Hepatic stellate cell (primary cell): ENCODE data around the gene SNAP25.

Source experiments
- DNase-seq: peaks from one replicate; pipeline ENCODE4 v3.0.0; 2011; ENCODE audit warnings: low spot score

Gene SNAP25

DNA sequence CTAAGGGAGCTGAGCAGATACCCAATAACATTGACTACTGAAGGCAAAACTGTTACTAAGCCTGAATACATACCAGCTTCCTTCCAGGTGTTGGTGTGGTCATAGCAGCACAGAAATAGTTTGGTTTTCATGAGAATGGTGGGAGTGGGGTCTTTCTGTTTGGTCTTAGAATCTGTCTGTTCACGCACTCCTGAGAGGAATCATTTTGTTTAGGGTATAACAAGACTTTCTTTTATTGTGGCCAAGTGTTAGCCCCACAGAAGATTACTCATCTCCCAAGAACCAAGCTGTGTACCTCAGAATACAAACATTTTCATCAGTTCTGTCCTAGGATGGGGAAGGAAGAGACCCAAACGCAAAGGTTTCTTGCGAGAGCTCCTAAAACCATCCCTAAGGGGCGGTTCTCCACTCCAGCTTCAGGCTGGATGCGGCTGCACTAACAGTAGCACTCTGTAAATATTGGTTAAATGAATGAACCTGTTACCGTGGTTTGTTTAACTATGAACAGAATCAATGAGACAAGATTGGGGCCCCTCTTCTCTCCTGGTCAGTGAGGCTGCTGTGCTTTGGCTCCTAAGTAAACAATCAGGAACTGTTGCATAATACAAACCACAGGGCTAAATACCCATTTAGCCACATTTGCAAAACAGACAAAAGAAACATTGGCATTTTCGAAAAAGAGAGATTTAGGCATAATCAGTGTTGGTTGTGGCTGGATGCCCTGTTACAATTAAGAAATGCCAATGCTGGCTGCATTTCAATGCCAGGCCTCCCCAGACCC is 44.9 kb downstream of the SNAP25 start:
- no peak for DNase-seq

DNA sequence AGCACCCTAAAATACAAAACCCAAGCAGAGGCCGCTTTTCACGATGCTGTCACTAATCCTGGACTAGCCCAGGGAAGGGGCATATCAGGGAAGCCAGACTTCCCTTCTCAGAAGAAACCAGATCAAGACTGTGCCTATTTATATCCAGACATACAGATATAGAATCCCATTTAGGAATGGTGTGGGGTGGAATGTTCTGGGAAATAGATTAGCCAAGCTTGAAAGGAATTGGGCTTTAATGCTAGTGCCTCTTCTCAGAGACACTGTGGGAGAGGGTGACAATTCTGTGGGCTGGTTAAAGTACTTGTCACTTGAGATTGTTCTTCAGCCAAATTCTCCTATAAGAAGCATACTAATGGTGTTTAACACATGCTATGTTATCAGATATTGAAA is 45.5 kb downstream of the SNAP25 start:
- DNase-seq = no peak

DNA sequence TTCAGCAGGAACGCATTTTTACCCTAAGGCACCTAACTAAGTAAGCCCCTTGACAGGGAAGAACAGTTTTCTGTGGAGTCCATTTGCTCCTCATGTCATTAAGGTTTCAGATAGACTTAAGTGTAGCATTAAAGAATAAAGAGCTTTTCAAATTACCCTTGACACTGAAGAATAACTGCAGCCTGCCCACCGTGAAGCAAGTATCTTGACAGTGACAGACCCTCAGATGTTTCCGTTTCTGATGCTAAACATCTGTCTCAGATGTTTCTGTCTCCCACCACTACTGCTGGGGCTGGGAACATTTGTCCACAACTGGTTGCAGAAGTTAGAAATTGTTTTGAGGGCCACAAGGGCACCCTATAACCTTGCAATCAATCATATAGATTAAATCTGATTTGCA is 50.0 kb downstream of the SNAP25 start:
- no peak for DNase-seq

DNA sequence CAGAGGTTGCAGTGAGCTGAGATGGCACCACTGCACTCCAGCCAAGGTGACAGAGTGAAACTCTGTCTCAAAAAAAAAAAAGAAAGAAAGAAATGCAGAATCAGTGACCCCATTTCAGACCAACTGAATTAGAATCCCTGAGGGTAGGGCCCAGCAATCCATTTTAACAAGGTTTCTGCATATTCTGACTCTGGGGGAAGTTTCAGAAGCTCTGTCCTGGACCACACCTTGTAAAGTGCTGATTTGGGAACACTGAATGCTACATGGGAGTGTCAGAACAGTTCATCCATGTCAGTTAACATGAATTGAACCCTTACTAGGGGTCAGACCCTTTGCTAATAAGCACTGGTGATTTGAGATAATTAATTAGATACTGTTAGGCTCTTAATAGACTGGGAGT is 52.0 kb downstream of the SNAP25 start:
- DNase-seq = no peak

DNA sequence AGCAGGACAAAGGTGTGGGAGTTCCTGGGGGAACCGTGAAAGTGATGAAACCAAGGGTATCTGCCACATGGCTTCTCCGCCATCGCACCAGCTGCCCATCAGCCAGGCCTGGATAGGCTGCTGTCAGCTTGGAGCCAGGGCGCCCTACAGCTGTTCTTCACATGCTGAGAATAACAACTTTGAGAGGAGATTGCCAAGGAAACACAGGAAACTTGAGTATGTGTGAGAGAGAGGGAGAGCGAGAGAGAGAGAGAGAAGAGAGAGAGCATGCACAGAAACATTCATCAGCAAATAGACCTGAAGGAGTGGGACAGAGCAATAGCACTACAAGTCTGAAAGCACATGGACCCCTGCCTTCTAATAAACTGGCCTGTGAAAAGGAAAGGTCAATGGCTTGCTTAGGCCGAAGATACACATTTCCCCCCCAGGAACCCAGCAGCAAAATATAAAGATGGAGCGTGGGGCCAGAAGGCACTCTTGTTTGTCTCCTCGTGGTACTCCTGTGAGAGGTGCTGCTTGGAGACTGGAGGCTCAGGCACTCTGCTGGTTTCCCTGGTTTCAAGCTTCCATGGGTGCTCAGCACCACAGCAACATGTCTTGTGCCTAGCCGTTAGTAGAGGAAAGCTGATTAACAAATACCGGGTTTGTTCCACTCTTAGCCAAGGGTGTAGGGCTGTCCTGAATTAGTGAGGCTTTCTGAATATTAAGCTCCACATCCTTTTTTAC is 53.0 kb downstream of the SNAP25 start:
- DNase-seq = no peak

DNA sequence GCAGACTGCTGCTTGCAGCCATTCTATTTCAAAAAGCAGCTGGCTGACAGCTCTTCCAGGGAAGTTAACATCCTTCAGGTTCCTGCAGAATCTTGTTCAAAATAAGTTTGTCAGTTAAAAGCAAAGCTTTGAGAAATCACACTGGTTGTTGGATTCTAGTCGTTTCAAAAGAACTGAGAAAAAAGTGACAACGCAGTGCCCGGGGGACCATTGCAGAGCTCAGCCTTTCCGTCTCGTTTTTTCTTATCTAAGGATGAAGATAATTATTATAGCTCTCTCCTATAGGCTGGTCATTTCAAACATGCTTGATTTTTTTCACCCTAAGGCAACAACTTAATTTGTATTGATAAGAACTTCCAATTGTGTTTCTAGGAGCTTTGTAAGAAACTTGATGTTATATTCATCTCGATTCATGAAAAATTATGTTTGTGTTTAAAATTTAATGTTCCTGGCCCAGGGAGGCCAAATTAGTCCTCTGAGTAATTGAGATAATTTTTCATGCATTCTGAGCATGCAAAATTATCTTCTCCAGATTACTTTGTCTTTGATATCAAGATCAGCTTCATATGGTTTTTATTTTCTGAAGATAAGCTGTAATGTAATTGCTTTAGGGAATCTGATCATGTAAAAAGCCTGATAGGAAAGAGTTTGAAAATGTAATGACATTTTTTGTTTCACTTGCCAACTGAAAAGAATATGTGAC is 58.4 kb downstream of the SNAP25 start:
- DNase-seq = no peak

DNA sequence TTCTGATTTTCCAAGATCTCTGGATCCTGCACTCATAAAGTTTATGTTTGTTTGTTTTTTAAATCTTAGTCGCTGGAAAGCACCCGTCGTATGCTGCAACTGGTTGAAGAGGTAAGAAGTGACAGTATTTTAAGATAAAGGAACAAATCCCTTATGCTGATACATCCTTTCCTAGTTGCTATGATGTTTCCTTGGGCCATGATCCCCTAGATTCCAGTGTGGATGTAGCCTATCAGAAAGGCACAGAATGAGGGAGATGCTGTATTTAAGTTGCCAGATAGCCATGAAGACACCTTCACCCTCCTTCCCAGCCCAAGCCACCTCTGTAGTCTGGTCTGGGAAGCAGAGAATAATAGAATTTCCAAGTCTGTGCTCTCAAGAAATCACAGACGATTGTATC is 59.0 kb downstream of the SNAP25 start:
- DNase-seq = no peak

DNA sequence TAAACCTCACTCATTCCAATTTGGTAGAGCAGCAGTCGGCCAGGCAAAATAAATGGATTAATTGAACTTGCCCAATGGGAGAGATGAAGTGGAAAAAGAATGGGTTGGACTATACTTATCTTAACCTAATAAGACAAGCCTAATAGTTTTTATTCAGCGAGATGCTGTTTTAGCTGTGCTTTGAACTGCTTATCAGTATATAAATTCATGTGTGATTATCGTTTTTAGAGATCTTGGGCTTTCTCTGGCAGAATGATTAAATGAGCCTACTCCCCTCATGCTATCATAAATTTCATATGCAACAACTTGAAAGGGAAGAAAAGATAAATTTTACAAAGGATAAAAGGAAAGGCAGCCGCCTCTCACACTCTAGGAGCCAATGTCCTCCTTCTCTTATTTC is 59.8 kb downstream of the SNAP25 start:
- DNase-seq = no peak

DNA sequence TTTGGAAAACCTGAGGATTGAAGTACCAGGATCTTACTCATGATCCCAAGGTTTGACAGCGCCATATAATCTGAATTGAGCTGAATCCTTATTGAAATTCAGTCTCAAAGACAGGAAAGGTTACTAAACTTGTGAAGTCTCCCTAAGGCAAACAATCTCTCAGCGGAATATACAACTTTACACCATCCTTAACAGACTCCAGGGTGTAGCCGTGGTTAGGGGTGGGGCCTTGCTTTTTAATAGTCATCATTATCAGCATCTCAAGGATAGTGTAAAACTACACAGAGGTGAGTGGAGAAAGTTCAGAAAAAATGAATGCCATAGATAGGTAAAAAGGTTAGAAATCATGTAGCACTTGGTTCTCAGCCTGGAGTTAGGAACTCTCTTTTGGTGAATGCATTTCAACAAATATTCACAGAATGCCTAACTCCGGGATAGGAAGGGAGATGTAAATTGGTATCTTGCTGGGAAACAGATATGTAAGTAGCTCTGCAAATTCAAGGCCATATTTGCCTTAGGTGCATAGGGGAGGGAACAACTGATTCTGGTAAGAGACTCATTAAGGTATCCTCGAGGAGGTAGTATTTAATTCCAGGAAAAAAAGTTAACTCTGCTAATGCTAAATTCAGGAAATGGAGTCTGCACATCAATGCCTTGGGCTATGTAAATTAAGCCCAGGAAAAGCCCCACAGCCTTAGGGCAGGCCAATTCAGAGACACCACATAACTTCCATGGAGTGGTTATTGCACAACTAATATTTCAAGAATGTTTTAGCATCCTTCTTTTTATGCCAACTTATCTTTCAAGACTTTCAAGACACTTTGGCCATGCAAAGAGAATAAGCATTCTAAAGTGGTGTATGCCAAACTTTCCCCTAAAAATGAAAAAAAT is 61.6 kb downstream of the SNAP25 start:
- DNase-seq = no peak

DNA sequence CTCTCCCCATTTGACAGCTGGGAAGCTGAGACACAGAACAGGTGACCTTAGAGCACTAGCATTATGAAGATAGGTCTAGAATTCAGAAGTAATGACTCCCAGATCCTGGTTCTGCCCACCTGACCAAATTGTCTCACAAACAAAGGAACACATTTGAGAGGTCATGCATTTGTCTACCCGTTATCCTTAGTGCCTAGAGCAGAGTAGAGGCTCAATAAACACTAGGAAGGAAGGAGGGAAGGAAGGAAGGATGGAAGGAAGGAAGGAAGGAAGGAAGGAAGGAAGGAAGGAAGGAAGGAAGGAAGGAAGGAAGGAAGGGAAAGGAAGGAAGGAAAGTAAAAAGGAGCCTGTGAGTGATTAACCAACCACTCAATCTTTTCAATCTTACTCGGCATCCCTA is 63.3 kb downstream of the SNAP25 start:
- no peak for DNase-seq

DNA sequence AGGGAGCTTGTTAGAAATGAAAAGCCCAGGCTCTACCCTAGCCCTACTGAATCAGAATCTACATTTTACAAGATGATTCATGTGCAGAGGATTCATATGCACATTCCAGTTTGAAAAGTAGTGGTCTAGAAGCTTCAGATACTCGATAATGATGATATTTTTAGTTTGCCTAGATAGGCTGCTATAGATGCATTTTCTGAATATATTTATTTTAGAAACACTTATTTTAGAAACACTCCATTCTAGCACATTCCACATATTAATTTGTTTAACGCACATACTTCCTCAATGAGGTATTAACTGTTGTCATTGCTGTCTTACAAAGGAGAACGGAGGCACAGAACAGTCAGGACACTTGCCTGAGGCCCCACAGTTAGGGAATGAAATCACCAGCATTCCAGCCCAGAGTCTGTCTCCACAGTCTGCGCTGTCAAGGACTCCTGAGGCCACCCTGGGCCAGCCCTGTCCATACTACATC is 64.4 kb downstream of the SNAP25 start:
- DNase-seq = peak; percentile 31

DNA sequence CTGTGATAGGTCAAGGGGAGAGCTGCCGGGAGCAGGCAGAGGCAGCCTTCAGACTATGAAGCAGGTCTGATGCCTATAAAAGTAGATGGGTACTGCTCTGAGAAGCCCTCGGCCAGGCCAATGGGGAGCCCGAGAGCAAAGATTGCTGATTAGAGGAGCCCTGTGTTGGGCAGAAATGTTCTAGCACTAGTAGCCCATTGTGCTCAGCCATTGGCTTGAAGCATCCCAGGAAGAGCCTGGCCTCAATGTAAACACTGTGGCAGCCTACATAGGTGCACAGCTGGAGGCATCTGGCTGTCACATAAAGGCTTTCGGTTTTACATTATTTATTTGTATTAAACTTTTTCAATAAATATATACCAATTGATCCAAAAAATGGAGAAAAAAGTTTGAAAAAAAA is 67.7 kb downstream of the SNAP25 start:
- no peak for DNase-seq

DNA sequence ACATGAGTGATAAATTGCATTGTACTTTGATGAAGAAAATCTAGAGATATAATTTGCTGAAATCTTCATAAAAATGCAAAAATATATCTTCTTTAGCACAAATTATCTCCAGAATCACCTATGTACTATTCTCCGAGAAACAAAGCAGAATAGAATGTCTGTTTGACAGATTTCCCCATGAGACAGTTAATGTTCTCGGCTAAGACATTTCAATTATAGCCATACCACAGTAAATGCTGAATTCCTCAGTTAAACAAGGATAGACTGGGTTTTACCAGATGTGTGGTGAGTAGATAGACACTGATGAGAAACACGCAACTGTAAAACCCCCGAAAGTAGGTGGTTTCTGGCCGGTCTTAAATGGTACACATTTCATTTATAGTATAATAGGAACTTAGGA is 69.8 kb downstream of the SNAP25 start:
- DNase-seq = no peak

DNA sequence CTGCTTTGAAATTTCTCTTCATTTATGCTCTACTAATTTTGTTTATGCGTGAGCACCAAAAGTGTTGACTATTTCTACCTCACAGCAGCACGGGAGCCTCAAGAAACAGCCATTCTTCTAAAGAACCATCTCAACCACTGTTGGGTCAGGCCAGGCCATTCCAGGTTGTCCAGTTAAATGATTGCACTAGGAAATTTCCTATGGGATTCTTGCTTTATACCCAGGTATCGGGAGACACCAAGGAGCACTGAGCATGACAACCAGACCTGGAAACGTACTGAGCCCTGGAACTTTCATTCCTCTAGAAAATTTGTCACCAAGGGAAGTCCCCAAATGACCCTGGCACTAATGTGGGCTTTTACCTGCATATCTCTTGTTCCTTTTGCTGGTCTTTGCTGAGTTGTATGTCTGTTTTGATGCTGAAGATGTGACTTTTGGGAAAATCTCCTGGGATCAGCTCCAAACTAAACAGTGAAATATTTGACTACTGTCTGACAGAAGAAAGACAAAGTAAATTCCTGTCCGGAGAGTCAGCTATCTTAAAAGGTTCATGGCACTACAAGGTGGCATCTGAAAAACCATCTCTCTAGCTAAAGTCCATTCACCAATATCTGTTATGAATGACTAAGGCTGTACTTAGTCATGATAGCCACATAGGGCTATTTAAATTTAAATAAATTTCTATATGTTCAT is 70.5 kb downstream of the SNAP25 start:
- DNase-seq = no peak

DNA sequence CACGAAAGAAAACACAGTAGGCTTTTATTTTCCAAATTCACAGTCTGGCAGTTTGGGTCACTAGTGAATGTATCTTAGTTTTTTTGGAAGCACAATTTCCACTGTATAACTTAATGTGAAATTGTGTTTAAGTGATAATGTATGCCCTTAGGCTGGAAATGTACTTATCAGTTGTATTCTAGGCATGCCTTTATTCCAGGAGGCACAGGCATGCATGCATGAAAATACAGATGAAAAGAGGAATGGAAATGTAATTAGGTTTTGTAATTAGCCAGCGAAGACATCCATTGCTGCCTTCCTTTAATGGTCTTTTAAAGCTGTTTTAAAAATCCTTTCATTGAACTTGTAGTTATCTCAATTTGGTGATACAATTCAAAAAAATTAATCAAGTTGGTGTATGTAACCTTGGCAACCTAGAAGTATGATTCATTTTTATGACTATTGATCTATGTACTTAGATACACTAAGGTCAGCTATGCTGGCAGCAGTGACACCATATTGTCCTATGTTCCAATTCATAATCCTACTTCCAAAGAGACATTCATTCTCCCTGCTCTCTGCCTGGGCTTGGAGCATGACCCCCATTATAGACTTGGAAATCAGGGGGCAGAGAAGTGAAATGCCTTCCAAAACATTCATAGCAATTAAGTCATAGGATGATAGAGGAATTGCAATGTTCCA is 73.1 kb downstream of the SNAP25 start:
- DNase-seq = no peak

DNA sequence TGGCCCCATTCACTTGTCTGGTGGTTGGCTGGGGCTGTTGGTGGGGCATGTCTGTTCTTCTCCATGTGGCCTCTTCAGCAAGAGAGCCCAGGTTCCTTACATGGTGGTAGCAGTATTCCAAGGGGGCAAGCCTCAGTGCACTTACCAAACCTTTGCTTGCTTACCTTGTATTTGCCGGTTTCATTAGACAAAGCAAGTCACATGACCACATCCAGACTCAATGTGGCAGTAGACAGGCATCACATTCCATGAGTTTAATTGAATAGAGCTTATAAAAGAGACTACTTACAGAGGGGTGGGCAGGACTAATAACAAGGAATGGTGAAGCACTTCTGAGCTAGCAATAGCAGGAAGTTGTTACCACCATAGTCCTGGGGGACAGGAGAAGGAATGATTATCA is 78.6 kb downstream of the SNAP25 start:
- DNase-seq = no peak

DNA sequence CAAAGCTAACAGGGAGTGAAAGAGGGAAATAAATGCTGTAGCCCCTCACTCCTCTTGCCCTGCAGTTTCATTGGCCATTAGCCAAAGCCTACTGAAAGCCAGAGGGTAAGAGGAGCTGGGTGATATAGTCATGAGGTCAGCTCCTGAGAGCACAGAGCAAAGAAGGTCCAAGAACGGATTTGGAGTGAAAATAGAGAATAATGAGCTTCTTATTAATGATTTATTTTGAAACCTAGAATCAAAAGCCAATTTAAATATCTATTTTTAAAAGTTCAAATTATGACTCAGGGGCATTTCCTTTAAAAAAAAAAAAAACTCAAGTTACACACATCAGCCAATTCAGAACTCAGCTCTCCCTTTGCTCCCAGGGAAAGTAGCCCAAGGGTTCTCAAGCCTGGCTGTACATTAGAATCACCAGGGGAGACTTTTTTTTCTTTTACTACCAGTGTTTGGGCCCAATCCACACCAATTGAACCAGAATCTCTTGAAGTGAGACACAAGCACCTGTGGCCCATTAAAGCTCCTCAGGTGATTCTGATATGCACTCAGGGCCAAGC is 79.1 kb downstream of the SNAP25 start:
- no peak for DNase-seq

DNA sequence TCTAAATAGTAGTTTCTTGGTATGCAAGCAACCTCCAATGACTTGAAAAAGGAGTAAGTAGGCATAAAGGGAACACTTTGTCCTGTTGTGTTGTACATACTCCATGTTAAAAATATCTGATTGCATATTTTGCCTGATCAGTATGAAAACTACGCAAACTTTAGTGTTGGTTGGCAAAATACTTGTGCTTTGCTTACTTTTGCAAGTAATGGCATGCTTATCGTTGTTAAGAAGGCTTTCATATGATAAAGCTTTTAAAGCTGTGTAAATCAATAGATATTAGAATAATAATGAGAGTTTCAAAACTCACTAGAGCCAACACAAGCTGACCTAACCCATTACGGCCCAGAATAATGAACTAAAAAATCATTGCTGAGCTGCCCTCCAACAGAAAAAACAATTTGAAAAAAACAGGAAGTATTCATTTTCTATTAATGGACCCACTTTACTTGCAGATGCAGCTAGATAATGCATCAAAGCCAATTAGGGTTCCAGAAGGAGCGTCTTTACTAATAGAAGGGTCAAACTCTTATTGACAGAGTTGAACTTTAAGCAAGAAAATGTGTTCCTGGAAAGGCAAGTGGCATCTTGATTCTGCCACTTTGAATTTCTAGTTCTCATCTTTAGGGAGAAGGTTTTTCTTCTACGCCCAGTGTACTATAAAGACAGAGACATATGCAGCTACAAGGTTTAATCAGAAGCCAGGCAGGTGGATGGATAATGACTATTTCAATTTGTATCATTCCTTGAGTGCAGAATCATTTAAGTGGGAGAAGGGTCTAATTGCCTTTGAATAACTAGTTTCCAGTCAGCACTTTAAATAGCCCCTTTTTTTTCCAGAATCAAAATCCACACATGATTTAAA is 82.2 kb downstream of the SNAP25 start:
- DNase-seq = no peak

DNA sequence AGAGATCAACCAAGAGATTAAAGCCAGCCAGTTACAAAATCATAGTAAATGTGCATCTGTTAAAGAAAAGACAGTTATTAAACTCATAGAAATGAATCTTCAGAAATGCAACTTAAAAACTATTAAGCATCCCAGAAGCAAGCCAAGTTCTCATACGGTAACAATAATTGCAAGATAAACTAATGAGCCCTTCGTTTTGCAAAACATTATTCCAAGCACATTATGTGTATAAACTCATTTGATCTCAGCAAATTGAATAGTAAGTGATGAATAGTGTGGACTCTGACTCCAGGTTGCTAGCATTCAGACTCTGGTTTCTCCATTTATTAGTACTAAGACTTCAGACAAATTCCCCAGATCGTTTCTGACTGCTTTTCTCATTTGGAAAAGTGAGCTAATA is 85.2 kb downstream of the SNAP25 start:
- no peak for DNase-seq
